Hepatocyte (in vitro differentiated cells): ENCODE measurements around the gene KCTD15. TPM values are rescaled to one million over a fixed set of nuclear protein-coding genes. Genes with fewer than 3 reads are reported as not detected.

Source experiments
- DNase-seq: peaks from one replicate; pipeline ENCODE4 v3.0.0-alpha.2; 2016; ENCODE audit warnings: low spot score
- H2AFZ ChIP-seq: fragments of 200-600 bp; sonication (generic); 2 replicates; pipeline ENCODE4 v1.6.0; 2016; ENCODE audit warnings: antibody characterized with exemption, mild to moderate bottlenecking
- H3K27ac ChIP-seq: fragments of 200-600 bp; sonication (generic); 2 replicates; pipeline ENCODE4 v1.5.1; 2016; ENCODE audit warnings: mild to moderate bottlenecking
- H3K27me3 ChIP-seq: fragments of 200-600 bp; sonication (generic); 2 replicates; pipeline ENCODE4 v1.6.1; 2016
- H3K36me3 ChIP-seq: fragments of 200-600 bp; sonication (generic); replicated peaks from 2 replicates; pipeline ENCODE4 v1.5.1; 2016; ENCODE audit warnings: low read depth; ENCODE audit not compliant: insufficient read depth
- H3K4me1 ChIP-seq: fragments of 200-600 bp; sonication (generic); 2 replicates; pipeline ENCODE4 v1.5.1; 2016; ENCODE audit warnings: mild to moderate bottlenecking, moderate library complexity; ENCODE audit not compliant: insufficient read depth
- H3K4me2 ChIP-seq: fragments of 200-600 bp; sonication (generic); 2 replicates; pipeline ENCODE4 v1.6.0; 2016
- H3K4me3 ChIP-seq: fragments of 200-600 bp; sonication (generic); 2 replicates; pipeline ENCODE4 v1.5.1; 2016; ENCODE audit warnings: mild to moderate bottlenecking
- H3K79me2 ChIP-seq: fragments of 200-600 bp; sonication (generic); 2 replicates; pipeline ENCODE4 v1.6.0; 2017; ENCODE audit warnings: mild to moderate bottlenecking
- H3K9me2 ChIP-seq: fragments of 200-600 bp; sonication (generic); replicated peaks from 2 replicates; pipeline ENCODE4 v1.6.0; 2017; ENCODE audit warnings: mild to moderate bottlenecking; ENCODE audit not compliant: insufficient read depth
- H3K9me3 ChIP-seq: fragments of 200-600 bp; sonication (generic); 2 replicates; pipeline ENCODE4 v1.5.1; 2016; ENCODE audit warnings: low read depth, mild to moderate bottlenecking
- H4K20me1 ChIP-seq: fragments of 200-600 bp; sonication (generic); 2 replicates; pipeline ENCODE4 v1.6.0; 2016; ENCODE audit warnings: mild to moderate bottlenecking; ENCODE audit not compliant: insufficient read depth, poor library complexity, severe bottlenecking
- CTCF ChIP-seq: fragments of 200-600 bp; sonication (generic); IDR thresholded peaks from 2 replicates; pipeline ENCODE4 v1.5.1; 2016; ENCODE audit warnings: antibody characterized with exemption, mild to moderate bottlenecking; ENCODE audit not compliant: poor library complexity
- EZH2 ChIP-seq: fragments of 200-600 bp; sonication (generic); IDR thresholded peaks from 2 replicates; pipeline ENCODE4 v1.6.1; 2016; ENCODE audit warnings: antibody characterized with exemption, mild to moderate bottlenecking, borderline replicate concordance
- EZH2phosphoT487 ChIP-seq: fragments of 200-600 bp; sonication (generic); IDR thresholded peaks from one replicate; pipeline ENCODE4 v1.6.1; 2018; ENCODE audit warnings: antibody characterized with exemption, mild to moderate bottlenecking, low read depth, moderate library complexity; ENCODE audit not compliant: unreplicated experiment, severe bottlenecking
- WGBS: methylation state at CpG from one replicate; pipeline ENCODE4 v1.1.6; 2016; ENCODE audit warnings: low lambda C conversion rate; ENCODE audit errors: missing lambda C conversion rate; 5-methylcytosine and 5-hydroxymethylcytosine counted together
- polyA plus RNA-seq: library from polyadenylated mRNA; unstranded; fragments of >200 nt; fragmentation: Nextera tagmentation; extraction: Ambion mirVana; gene quantifications from 2 replicates; pipeline ENCODE4 v1.2.1, GENCODE V29; 2016
- total RNA-seq: library from RNA; depleted of rRNA; stranded (reverse); fragments of >200 nt; gene quantifications from 2 replicates; pipeline ENCODE4 v1.2.3, GENCODE V29; 2014

KCTD15 gene, protein sequence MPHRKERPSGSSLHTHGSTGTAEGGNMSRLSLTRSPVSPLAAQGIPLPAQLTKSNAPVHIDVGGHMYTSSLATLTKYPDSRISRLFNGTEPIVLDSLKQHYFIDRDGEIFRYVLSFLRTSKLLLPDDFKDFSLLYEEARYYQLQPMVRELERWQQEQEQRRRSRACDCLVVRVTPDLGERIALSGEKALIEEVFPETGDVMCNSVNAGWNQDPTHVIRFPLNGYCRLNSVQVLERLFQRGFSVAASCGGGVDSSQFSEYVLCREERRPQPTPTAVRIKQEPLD
- total RNA-seq (25.9 and 55.8 TPM in 2 replicates), polyA plus RNA-seq (8.4 and 10.1 TPM in 2 replicates)

- H2AFZ ChIP-seq = peak within 1 kb of the TSS; percentile 90
- H3K36me3 ChIP-seq = no peaks in the 10 kb centered on the region
- peak; percentile 68 for DNase-seq
- no peaks in the 10 kb centered on the region for H3K9me3 ChIP-seq
- no peaks in the 10 kb centered on the region for H4K20me1 ChIP-seq
- peaks cover 17% of the 10 kb centered on the region for H3K79me2 ChIP-seq
- H3K4me3 ChIP-seq = peak within 1 kb of the TSS; percentile 93
- peak within 1 kb of the TSS; percentile 97 for H3K4me2 ChIP-seq
- no peak for TF ChIP-seq CTCF
- no peak for TF ChIP-seq EZH2phosphoT487
- TF ChIP-seq EZH2 = no peak
- H3K4me1 ChIP-seq = peaks cover 5% of the 10 kb centered on the region
- 0% methylated on average over 22 of the region's 92 CpGs for WGBS
- peak within 1 kb of the TSS; percentile 96 for H3K27ac ChIP-seq
- no peaks in the 10 kb centered on the region for H3K9me2 ChIP-seq
- no peaks in the 10 kb centered on the region for H3K27me3 ChIP-seq
Observed at GRCh38 chr19:33796164-33796875, at the start of gene KCTD15. Gene KCTD15 (plus strand): TSS chr19:33796870. CDS start chr19:33800455, 3,585 bp downstream.

DNA sequence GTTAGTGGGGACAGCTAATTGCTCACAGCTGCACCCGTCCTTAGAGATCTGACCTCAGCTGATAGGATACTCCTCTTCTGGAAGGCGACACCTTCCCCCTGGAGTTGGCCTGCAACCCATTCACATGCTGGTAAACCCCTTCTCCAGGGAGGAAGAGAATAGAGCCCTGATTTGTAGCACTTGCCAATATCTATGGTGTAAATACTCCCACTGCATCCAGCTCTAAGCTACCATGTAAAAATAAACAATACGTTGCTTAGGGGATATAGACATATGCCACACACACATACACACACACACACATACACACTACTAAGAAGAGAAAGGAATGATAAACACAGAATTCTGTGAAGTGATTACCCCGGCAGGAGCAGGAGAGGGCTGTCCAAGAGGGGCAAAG, 49.4 kb upstream of the KCTD15 start:
- Histone ChIP-seq H3K9me3 (no peaks in the 10 kb centered on the region), H3K79me2 (no peaks in the 10 kb centered on the region), H2AFZ (no peak overlapping the region), H3K4me2 (no peak overlapping the region), H3K4me3 (no peak overlapping the region), H3K36me3 (no peaks in the 10 kb centered on the region), H4K20me1 (no peaks in the 10 kb centered on the region), H3K9me2 (no peaks in the 10 kb centered on the region), H3K4me1 (no peaks in the 10 kb centered on the region), H3K27ac (no peak overlapping the region), H3K27me3 (no peaks in the 10 kb centered on the region)
- TF ChIP-seq EZH2 (no peak), CTCF (no peak), EZH2phosphoT487 (no peak)
- no peak for DNase-seq
- 50% methylated on average over 4 of the region's 4 CpGs for WGBS

- Histone ChIP-seq H3K4me3 (no peak overlapping the region), H3K4me1 (no peaks in the 10 kb centered on the region)
- 96% methylated on average over 8 of the region's 8 CpGs for WGBS
Observed at GRCh38 chr19:33748231-33748630, 48.4 kb upstream of the KCTD15 start.

More at GRCh38 chr19:33748231-33748630, 48.4 kb upstream of the KCTD15 start:
- Histone ChIP-seq H3K36me3 (no peaks in the 10 kb centered on the region), H2AFZ (no peak overlapping the region), H3K79me2 (no peaks in the 10 kb centered on the region), H3K9me3 (no peaks in the 10 kb centered on the region), H3K27me3 (no peaks in the 10 kb centered on the region), H3K9me2 (no peaks in the 10 kb centered on the region), H4K20me1 (no peaks in the 10 kb centered on the region), H3K4me2 (no peak overlapping the region), H3K27ac (no peak overlapping the region)
- no peak for TF ChIP-seq CTCF
- TF ChIP-seq EZH2 = no peak
- TF ChIP-seq EZH2phosphoT487 = no peak
- DNase-seq = no peak
